ENCODE data around the gene KCNQ5. TPM values are rescaled to one million over a fixed set of nuclear protein-coding genes. Genes with fewer than 3 reads are reported as not detected.

The KCNQ5 gene
- total RNA-seq, 2 experiments from 2014 or later = 2.1 to 2.5 TPM

- Mint-ChIP-seq H3K9me3 (no peaks in the 10 kb centered on the region), H3K27ac (no peak overlapping the region), H3K4me3 (no peak overlapping the region), H3K27me3 (no peaks in the 10 kb centered on the region), H3K36me3 (ENCODE audit: low read depth) (no peaks in the 10 kb centered on the region), H3K4me1 (ENCODE audit: low read depth) (no peaks in the 10 kb centered on the region)
- no peaks in the 10 kb centered on the region for H3K27me3 ChIP-seq (ENCODE audit: control insufficient read depth in 1 of 2, insufficient read depth in 2 of 2, low read length in 2 of 2)
- no peak overlapping the region for H3K4me3 ChIP-seq (ENCODE audit: low read length)
- POLR2A ChIA-PET = interaction anchor here (0.6 kb wide), 1 partner anchor 192 kb away, joined by 3 read pairs; no protein-coding TSS in a partner anchor
- no peaks in the 10 kb centered on the region for H3K36me3 ChIP-seq (ENCODE audit: insufficient read depth, low read length)
- CTCF ChIA-PET = no interaction called here
- DNase-seq (no peak), ATAC-seq (ENCODE audit: poor library complexity) (no peak)
- no peak for TF ChIP-seq CTCF (IDR thresholded peaks at IDR 0.05)
- intact Hi-C loops (cut with DNase I, micrococcal nuclease) = no loop called here
- H3K4me1 ChIP-seq (ENCODE audit: insufficient read depth, low read length) = no peaks in the 10 kb centered on the region
- H3K27ac ChIP-seq (ENCODE audit: low read depth in 1 of 2, low read length in 2 of 2) = no peak overlapping the region
- no peaks in the 10 kb centered on the region for H3K9me3 ChIP-seq (ENCODE audit: control insufficient read depth in 1 of 2, insufficient read depth in 1 of 2, low read length in 2 of 2)
Observed at GRCh38 chr6:72826037-72826436, 204.2 kb downstream of the KCNQ5 start.

GRCh38 chr6:72826744-72827438 lies 205.0 kb downstream of the KCNQ5 start:
- ChIA-PET CTCF (no interaction called here), POLR2A (no interaction called here)
- no peak for TF ChIP-seq CTCF (IDR thresholded peaks at IDR 0.05)
- Mint-ChIP-seq H3K4me1 (ENCODE audit: low read depth) (no peaks in the 10 kb centered on the region), H3K4me3 (no peak overlapping the region), H3K36me3 (ENCODE audit: low read depth) (no peaks in the 10 kb centered on the region), H3K27me3 (no peaks in the 10 kb centered on the region), H3K9me3 (no peaks in the 10 kb centered on the region), H3K27ac (no peak overlapping the region)
- Histone ChIP-seq H3K27me3 (ENCODE audit: control insufficient read depth in 1 of 2, insufficient read depth in 2 of 2, low read length in 2 of 2) (no peaks in the 10 kb centered on the region), H3K4me1 (ENCODE audit: insufficient read depth, low read length) (no peaks in the 10 kb centered on the region), H3K9me3 (ENCODE audit: control insufficient read depth in 1 of 2, insufficient read depth in 1 of 2, low read length in 2 of 2) (no peaks in the 10 kb centered on the region), H3K4me3 (ENCODE audit: low read length) (no peak overlapping the region), H3K36me3 (ENCODE audit: insufficient read depth, low read length) (no peaks in the 10 kb centered on the region), H3K27ac (ENCODE audit: low read depth in 1 of 2, low read length in 2 of 2) (no peak overlapping the region)
- intact Hi-C loops (cut with DNase I, micrococcal nuclease) = no loop called here
- no peak for DNase-seq
- no peak for ATAC-seq (ENCODE audit: poor library complexity)

- no peaks in the 10 kb centered on the region for H3K4me1 Mint-ChIP-seq (ENCODE audit: low read depth)
- intact Hi-C loops (cut with DNase I, micrococcal nuclease) = no loop called here
- no peaks in the 10 kb centered on the region for H3K36me3 Mint-ChIP-seq (ENCODE audit: low read depth)
- ChIA-PET CTCF (no interaction called here), POLR2A (no interaction called here)
- no peaks in the 10 kb centered on the region for H3K9me3 Mint-ChIP-seq
- H3K27ac Mint-ChIP-seq = no peak overlapping the region
- Histone ChIP-seq H3K27me3 (ENCODE audit: control insufficient read depth in 1 of 2, insufficient read depth in 2 of 2, low read length in 2 of 2) (no peaks in the 10 kb centered on the region), H3K36me3 (ENCODE audit: insufficient read depth, low read length) (no peaks in the 10 kb centered on the region), H3K9me3 (ENCODE audit: control insufficient read depth in 1 of 2, insufficient read depth in 1 of 2, low read length in 2 of 2) (no peaks in the 10 kb centered on the region), H3K4me3 (ENCODE audit: low read length) (no peak overlapping the region), H3K4me1 (ENCODE audit: insufficient read depth, low read length) (no peaks in the 10 kb centered on the region), H3K27ac (ENCODE audit: low read depth in 1 of 2, low read length in 2 of 2) (no peak overlapping the region)
- DNase-seq = no peak
- no peak for TF ChIP-seq CTCF (IDR thresholded peaks at IDR 0.05)
- H3K4me3 Mint-ChIP-seq = no peak overlapping the region
- no peaks in the 10 kb centered on the region for H3K27me3 Mint-ChIP-seq
- ATAC-seq (ENCODE audit: poor library complexity) = no peak
Observed at GRCh38 chr6:72828904-72829303, 207.0 kb downstream of the KCNQ5 start.

Data from CD4-positive, alpha-beta T cell (primary cell).